HG03095 (cell line): Measurements from ENCODE around the gene MAD1L1.

Experiments used
- ATAC-seq: cut with Tn5 transposase; IDR thresholded peaks from one replicate; pipeline ENCODE4 v1.9.1; 2021; ENCODE audit warnings: moderate library complexity; ENCODE audit not compliant: unreplicated experiment

MAD1L1 gene

DNA sequence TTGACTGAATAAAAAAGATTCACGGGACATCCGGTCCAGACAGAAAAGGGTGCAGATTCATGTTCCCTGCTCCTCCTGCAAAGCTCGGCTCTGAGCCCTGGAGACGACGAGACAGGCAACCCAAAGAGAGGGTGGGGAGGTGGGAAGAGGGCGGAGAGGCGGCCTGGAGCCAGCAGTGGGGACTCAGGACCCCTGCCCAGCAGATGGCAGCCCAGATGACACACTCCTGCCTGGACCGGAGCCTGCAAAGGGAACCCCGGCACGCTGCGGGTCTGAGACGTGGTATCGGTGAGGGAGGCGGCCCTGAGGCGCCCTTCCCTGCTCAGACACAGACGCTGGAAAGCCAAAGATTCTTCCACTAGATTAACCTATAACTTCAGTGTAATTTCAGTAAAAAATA lies 311.9 kb downstream of the MAD1L1 start:
- ATAC-seq = no peak

DNA sequence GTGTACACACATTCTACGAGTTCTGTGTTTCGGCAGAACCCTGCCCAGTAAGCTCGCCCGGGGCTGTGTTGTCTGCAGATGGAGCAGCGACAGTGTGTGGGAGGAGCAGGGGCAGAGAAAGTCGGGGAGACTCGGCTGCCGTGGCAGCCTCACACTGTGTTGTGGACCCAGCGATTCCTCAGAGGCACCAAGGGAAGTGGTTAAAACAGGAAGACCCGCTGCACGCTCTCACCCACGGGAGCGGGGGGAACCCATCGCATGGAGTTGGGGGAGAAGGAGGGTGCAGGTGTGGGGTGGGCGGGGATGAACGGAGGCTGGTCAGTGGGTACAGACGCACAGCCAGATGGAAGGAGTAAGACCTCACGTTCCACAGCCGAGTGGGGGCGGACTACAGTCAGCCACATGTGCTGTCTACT lies 312.5 kb downstream of the MAD1L1 start:
- ATAC-seq = peak; percentile 40

DNA sequence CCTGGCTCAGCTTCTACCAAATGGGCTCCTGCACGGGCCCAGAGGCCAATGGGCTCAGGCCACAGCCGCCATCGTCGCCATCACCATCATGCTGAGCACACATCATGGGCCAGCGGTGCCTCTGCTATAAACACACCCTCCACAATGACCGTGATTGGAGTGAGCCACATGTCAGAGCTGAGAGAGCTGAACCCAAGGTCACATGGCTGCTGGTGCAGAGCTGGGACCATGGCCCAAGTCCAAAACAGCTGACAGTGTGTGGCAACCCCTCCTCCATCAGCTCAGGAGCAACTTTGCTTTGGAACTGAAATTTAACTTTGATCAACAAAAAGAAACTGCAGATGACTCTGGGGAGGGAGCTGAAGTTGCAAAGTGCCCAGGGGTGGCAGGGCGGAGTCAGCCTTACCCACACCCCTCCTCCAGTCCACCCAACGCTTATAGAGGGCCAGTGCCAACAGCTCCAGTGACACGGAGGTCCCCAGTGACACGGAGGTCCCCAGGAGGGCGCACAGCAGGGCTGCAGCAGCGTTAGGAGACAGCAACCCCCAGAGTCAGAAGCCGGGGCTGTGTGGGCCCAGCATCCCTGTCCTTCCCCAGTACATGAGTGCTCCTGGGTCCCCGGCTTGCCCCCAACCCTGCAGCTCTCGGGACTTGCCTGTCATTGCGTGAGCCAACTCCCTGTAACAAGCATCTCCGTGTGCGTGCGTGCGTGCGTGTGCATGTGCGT lies 313.0 kb downstream of the MAD1L1 start:
- ATAC-seq = no peak

DNA sequence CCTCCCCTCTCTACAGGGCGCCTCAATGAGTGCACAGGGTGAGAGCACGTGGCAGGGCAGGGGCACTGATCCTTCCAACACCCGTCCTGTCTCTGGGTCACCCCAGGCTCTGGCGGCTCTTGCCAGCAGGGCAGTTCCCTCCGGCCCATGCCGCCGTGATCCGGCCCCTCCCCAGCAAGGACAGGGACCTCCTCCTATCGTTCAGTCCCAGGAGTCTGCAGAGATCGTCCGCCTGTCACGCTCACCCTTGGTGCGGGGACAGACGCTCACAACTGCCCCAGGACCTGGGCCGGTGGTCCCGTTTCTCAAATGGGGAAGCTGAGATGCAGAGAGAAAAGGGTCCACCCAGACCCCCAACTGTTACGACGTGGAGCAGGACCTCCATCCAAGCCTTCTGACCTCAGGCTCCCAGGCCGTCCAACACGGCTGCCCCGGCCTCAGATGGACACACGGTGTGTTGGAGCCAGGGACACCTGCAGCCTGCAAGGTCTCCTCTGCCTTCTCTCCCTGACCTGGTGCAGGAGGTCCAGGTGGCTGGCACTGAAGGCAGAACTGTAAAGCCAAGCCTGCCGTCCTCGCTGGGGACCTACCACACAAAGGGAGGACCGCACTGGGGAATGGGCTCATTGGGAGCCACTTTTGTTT lies 313.7 kb downstream of the MAD1L1 start:
- ATAC-seq = no peak

- no peak for ATAC-seq
Measured at GRCh38 chr7:1918063-1918645, 314.6 kb downstream of the MAD1L1 start.

- ATAC-seq = no peak
Measured at GRCh38 chr7:1917221-1918062, 315.3 kb downstream of the MAD1L1 start.

- no peak for ATAC-seq
Measured at GRCh38 chr7:1916601-1916970, 316.2 kb downstream of the MAD1L1 start.

- no peak for ATAC-seq
Measured at GRCh38 chr7:1915956-1916600, 316.7 kb downstream of the MAD1L1 start.

GRCh38 chr7:1915326-1915725 lies 317.4 kb downstream of the MAD1L1 start:
- no peak for ATAC-seq

DNA sequence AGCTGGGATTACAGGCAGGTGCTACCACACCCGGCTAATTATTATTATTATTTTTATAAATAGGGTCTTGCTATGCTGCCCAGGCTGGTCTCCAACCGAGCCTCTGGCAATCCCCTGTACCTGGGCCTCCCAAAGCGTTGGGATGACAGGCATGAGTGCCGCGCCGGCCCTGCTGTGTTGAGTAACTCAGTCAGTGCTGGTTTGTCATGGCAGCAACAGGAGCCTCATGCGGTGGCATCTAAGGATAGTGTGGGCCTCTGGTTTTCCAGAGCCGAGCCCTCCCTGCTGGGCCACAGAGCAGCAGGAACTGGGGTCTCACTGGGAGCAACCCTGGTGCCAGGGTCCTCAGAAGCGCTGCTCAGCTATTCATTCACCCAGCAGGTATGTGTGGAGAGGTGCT lies 318.0 kb downstream of the MAD1L1 start:
- ATAC-seq = no peak

DNA sequence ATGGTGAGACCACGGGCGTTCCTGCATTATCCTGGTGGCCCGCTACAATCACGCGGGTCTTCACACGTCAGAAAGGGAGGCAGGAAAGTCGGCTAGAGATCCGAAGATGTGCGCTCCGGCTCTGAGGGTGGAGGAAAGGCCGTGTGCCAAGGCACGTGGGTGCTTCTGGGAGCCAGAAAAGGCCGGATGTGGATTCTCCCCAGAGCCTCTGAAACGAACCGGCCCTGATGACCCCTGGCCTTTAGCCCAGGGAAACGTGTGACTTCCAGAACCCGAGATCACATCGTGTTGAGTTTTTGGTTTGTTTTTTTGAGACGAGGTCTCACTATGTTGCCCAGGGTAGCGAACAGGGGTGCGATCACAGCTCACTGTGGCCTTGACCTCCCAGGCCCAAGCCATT lies 318.4 kb downstream of the MAD1L1 start:
- ATAC-seq = no peak

DNA sequence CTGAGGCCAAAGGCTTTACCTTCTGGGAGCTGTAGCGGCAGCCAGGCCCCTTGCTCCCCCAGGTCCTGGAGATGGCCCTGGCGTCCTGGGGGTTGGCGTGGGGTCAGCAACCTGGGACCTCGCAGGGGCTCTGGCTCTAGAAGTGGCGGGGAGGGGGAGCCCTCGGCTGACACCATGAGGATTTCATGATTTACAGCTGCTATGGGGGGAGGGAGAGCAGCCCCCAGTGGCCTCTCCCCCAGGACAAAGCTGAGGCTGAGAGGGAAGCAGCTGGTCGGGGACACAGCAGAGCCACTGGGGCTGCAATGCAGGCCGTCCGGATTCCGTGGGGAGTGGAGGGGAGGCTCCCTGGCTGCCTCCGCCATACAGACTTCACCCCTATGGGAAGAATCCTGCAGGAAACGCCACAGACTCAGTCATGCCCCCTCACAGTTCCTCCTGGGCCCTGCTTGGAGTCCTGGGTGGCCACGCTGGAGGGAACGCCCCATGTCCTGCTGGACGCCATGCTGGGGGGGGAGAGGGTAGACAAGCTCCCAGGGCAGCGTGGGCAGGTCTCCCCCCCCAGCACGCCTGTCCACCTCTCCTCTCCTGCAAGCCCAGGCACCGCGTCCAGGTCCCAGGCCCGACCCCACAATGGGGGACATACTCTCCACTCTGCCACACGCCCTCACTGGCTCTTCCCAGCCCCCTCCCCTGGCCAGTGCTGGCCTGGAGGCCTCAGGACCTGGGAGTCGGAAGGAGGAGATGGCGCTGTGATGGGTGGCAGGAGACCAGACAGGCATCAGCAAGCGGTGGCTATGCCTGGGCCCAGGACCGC lies 319.1 kb downstream of the MAD1L1 start:
- no peak for ATAC-seq

- ATAC-seq = no peak
Measured at GRCh38 chr7:1912593-1913465, 319.9 kb downstream of the MAD1L1 start.

- no peak for ATAC-seq
Measured at GRCh38 chr7:1911571-1911970, 321.2 kb downstream of the MAD1L1 start.

DNA sequence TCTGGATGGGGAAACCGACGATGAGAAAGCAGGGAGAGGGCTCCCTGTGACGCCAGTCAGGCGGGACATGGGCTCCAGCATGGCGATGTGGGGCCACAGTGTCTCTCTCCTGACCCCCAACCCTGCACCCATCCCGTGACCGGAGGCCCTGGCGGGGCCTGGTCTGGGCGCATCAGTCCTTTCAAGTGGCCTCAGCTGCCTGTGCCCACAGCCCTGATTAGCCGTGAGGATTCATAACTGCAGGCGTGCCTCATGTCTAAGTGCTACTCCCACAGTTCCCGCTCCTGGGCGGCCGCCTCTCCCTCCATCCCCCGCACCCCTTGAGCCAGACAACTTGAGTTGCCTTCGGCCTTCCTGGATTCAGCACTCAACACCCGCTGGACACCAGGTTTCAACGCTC lies 321.9 kb downstream of the MAD1L1 start:
- ATAC-seq = no peak

- no peak for ATAC-seq
Measured at GRCh38 chr7:1910081-1910685, 322.6 kb downstream of the MAD1L1 start.

- no peak for ATAC-seq
Measured at GRCh38 chr7:1909476-1909875, 323.3 kb downstream of the MAD1L1 start.

DNA sequence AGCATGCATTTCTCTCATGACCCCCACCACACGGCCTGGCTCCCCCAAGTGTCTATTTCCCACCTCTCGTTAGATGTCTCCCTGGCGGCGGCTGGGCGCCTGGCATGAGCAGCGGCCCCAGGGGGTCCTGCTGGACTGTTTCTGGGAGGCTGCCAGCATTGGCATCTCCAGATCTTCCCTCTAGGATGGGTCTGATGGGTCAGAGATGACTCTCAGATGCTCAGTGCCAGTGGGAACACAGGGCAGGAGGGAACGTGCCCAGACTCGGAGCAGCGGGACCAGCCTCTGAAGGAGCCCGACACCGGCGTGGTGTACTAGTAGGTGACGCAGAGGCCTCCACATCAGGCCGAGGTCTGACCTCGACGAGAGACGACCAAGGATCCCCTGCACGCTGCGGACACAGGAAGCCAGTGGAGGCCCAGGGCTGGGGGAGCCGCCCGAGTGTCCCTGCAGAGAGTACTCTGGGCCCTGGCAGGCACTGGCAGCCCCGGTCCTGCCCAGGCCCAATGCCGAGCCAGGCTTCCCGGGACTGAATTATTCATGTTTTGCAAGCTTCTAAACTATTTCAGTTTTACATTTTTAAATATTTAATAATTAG lies 323.8 kb downstream of the MAD1L1 start:
- ATAC-seq = no peak
